MCF 10A (cell line): Measurements from ENCODE around the gene SMPDL3B. TPM values are rescaled to one million over a fixed set of nuclear protein-coding genes. Genes with fewer than 3 reads are reported as not detected.

ENCODE experiments used
- BruUV-seq: library from RNA; stranded (reverse); fragments of 400-500 nt; replicated peaks from 2 replicates; lab custom pipeline; 2021; lab: Mats Ljungman, UMichigan
- CTCF ChIA-PET: fragments of 300-600 bp; sonication (Branson Sonifier 250); formaldehyde crosslinking; extraction: SDS; loops from one replicate; lab custom pipeline; 2021; ENCODE audit warnings: antibody characterized with exemption, inconsistent platforms; lab: Yijun Ruan, JAX
- POLR2A ChIA-PET: fragments of 300-600, 350-650 bp; sonication (Branson Sonifier 250); formaldehyde crosslinking; extraction: SDS; loops from one replicate; lab custom pipeline; 2020; ENCODE audit warnings: antibody characterized with exemption, inconsistent platforms; lab: Yijun Ruan, JAX
- DNase-seq: peaks from one replicate; pipeline ENCODE4 v3.0.0-alpha.2; 2018; ENCODE audit not compliant: unreplicated experiment
- H3K27ac Mint-ChIP-seq: one replicate; pipeline ENCODE4 v1.8.0; 2022; ENCODE audit warnings: mild to moderate bottlenecking, low read depth, mixed read lengths; ENCODE audit not compliant: unreplicated experiment
- H3K27me3 Mint-ChIP-seq: one replicate; pipeline ENCODE4 v1.8.0; 2022; ENCODE audit warnings: mixed read lengths; ENCODE audit not compliant: insufficient read depth, unreplicated experiment
- H3K36me3 Mint-ChIP-seq: one replicate; pipeline ENCODE4 v1.8.0; 2022; ENCODE audit warnings: mild to moderate bottlenecking, moderate library complexity, mixed read lengths; ENCODE audit not compliant: insufficient read depth, unreplicated experiment
- H3K4me1 Mint-ChIP-seq: one replicate; pipeline ENCODE4 v1.8.0; 2022; ENCODE audit warnings: mixed read lengths; ENCODE audit not compliant: insufficient read depth, unreplicated experiment
- H3K4me3 Mint-ChIP-seq: one replicate; pipeline ENCODE4 v1.8.0; 2022; ENCODE audit warnings: mild to moderate bottlenecking, moderate library complexity, mixed read lengths; ENCODE audit not compliant: unreplicated experiment
- H3K9me3 Mint-ChIP-seq: one replicate; pipeline ENCODE4 v1.8.0; 2022; ENCODE audit warnings: mixed read lengths; ENCODE audit not compliant: unreplicated experiment
- CTCF ChIP-seq: fragments of 200-600 bp; IDR thresholded peaks from one replicate; pipeline ENCODE4 v1.8.0; 2022; ENCODE audit warnings: antibody characterized with exemption, mild to moderate bottlenecking; ENCODE audit not compliant: unreplicated experiment
- intact Hi-C: fragments of 100-400 bp; cut with micrococcal nuclease; formaldehyde crosslinking; loops from 2 replicates; pipeline ENCODE4 v1.14.1; 2022
- total RNA-seq: library from RNA; stranded (reverse); gene quantifications from 2 replicates; pipeline ENCODE4 v1.2.3, GENCODE V29; 2022

SMPDL3B gene
- total RNA-seq, 1 experiment from 2014 or later: 4.0 TPM

- BruUV-seq: TSS peak; percentile 34
- ChIA-PET CTCF (interaction anchor here (0.6 to 1.2 kb wide), 6 partner anchors 18 to 322 kb away, joined by 3 to 7 read pairs (median 3); no protein-coding TSS in a partner anchor), POLR2A (interaction anchor here (1.1 to 1.4 kb wide), 3 partner anchors 16 to 83 kb away, joined by 3 to 6 read pairs (median 5); no protein-coding TSS in a partner anchor)
- no peak for DNase-seq
- Mint-ChIP-seq H3K27me3 (no peaks in the 10 kb centered on the region), H3K4me3 (no peak overlapping the region), H3K36me3 (peaks cover 61% of the 10 kb centered on the region), H3K9me3 (no peaks in the 10 kb centered on the region), H3K4me1 (no peaks in the 10 kb centered on the region), H3K27ac (no peak overlapping the region)
- no peak for TF ChIP-seq CTCF
- intact Hi-C loops: no loop called here
Measured at GRCh38 chr1:27891196-27891889, 43.5 kb upstream of the SMPDL3B start.

- H3K9me3 Mint-ChIP-seq: no peaks in the 10 kb centered on the region
- BruUV-seq: no TSS peak
- ChIA-PET CTCF (interaction anchor here (1.0 kb wide), 1 partner anchor 86 kb away, joined by 3 read pairs; no protein-coding TSS in a partner anchor), POLR2A (interaction anchor here (1.3 kb wide), 1 partner anchor 18 kb away, joined by 3 read pairs; no protein-coding TSS in a partner anchor)
- intact Hi-C loops: no loop called here
- no peaks in the 10 kb centered on the region for H3K27me3 Mint-ChIP-seq
- TF ChIP-seq CTCF: no peak
- peak overlapping the region; percentile 70 for H3K27ac Mint-ChIP-seq
- H3K4me1 Mint-ChIP-seq: no peaks in the 10 kb centered on the region
- H3K36me3 Mint-ChIP-seq: peaks cover 79% of the 10 kb centered on the region
- H3K4me3 Mint-ChIP-seq: no peak overlapping the region
- DNase-seq: no peak
Measured at GRCh38 chr1:27894521-27894920, 40.3 kb upstream of the SMPDL3B start.

- peaks cover 76% of the 10 kb centered on the region for H3K36me3 Mint-ChIP-seq
- ChIA-PET POLR2A (no interaction called here), CTCF (no interaction called here)
- no peak for DNase-seq
- intact Hi-C loops: no loop called here
- no peak overlapping the region for H3K27ac Mint-ChIP-seq
- no peak overlapping the region for H3K4me3 Mint-ChIP-seq
- no peaks in the 10 kb centered on the region for H3K27me3 Mint-ChIP-seq
- no peak for TF ChIP-seq CTCF
- H3K4me1 Mint-ChIP-seq: no peaks in the 10 kb centered on the region
- no TSS peak for BruUV-seq
- no peaks in the 10 kb centered on the region for H3K9me3 Mint-ChIP-seq
Measured at GRCh38 chr1:27906759-27907158, 28.0 kb upstream of the SMPDL3B start.

- POLR2A ChIA-PET: no interaction called here
- DNase-seq: no peak
- peaks cover 30% of the 10 kb centered on the region for H3K36me3 Mint-ChIP-seq
- no peaks in the 10 kb centered on the region for H3K9me3 Mint-ChIP-seq
- no peaks in the 10 kb centered on the region for H3K27me3 Mint-ChIP-seq
- CTCF ChIA-PET: no interaction called here
- intact Hi-C loops: no loop called here
- H3K27ac Mint-ChIP-seq: no peak overlapping the region
- no peaks in the 10 kb centered on the region for H3K4me1 Mint-ChIP-seq
- TF ChIP-seq CTCF: no peak
- no TSS peak for BruUV-seq
- H3K4me3 Mint-ChIP-seq: no peak overlapping the region
Measured at GRCh38 chr1:27912429-27912828, 22.4 kb upstream of the SMPDL3B start.
